Sigmoid colon (tissue), 4 donors: ENCODE measurements around the gene CTLA4.

Experiments
- EP300 ChIP-seq, 4 donors: sonication (generic); formaldehyde crosslinking; IDR thresholded peaks; one replicate each; pipeline ENCODE4 v1.6.1; 2017; ENCODE audit warnings: antibody characterized with exemption in 4 of 4
- POLR2A ChIP-seq, 2 donors: fragments of 450-650 bp; IDR thresholded peaks; one replicate each; pipeline ENCODE4 v1.6.1; 2016; ENCODE audit warnings: antibody characterized with exemption in 2 of 2, mild to moderate bottlenecking in 2 of 2, moderate library complexity in 2 of 2
- POLR2AphosphoS5 ChIP-seq, 4 donors: sonication (generic); formaldehyde crosslinking; IDR thresholded peaks; one replicate each; pipeline ENCODE4 v1.6.1; 2017; ENCODE audit warnings: antibody characterized with exemption in 4 of 4
- TF ChIP-seq, protein P1 (sequence below), 4 experiments: fragments of 450-650 bp in 3 of 4; fragments of 200-600 bp in 1 of 4; IDR thresholded peaks; one replicate each; pipeline ENCODE4 v1.5.1; 2016 to 2019; ENCODE audit warnings: antibody characterized with exemption in 4 of 4, mild to moderate bottlenecking in 3 of 4, moderate library complexity in 2 of 4

DNA sequence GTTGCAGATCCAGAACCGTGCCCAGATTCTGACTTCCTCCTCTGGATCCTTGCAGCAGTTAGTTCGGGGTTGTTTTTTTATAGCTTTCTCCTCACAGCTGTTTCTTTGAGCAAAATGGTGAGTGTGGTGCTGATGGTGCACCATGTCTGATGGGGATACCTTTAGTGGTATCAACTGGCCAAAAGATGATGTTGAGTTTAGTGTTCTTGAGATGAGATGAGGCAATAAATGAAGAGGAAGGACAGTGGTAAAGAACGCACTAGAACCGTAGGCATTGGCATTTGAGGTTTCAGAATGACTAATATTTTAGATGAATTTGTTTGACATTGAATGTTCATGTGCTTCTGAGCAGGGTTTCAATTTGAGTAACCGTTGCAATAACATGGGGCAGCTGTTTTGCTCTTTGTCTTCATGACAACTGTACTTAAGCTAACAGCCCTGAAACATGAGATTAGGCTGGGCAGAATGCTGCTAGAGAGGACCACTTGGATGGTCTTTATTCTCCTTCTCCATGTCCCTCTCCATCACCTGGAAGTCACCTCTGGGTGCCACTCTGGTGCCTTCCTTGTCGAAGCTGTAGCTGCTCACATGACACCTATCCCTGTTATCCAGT is 3.9 kb downstream of the CTLA4 start:
- TF ChIP-seq, protein P1, sequence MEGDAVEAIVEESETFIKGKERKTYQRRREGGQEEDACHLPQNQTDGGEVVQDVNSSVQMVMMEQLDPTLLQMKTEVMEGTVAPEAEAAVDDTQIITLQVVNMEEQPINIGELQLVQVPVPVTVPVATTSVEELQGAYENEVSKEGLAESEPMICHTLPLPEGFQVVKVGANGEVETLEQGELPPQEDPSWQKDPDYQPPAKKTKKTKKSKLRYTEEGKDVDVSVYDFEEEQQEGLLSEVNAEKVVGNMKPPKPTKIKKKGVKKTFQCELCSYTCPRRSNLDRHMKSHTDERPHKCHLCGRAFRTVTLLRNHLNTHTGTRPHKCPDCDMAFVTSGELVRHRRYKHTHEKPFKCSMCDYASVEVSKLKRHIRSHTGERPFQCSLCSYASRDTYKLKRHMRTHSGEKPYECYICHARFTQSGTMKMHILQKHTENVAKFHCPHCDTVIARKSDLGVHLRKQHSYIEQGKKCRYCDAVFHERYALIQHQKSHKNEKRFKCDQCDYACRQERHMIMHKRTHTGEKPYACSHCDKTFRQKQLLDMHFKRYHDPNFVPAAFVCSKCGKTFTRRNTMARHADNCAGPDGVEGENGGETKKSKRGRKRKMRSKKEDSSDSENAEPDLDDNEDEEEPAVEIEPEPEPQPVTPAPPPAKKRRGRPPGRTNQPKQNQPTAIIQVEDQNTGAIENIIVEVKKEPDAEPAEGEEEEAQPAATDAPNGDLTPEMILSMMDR (IDR thresholded peaks at IDR 0.05): no peak
- no peak for TF ChIP-seq POLR2A (IDR thresholded peaks at IDR 0.05)
- TF ChIP-seq EP300 (IDR thresholded peaks at IDR 0.05): peak in 1 of 4 donors; percentile 61
- TF ChIP-seq POLR2AphosphoS5 (IDR thresholded peaks at IDR 0.05): no peak
